Brain microvascular endothelial cell (primary cell): ENCODE measurements around the gene LARP1B.

Experiments used
- DNase-seq: peaks from one replicate; pipeline ENCODE4 v3.0.0-alpha.2; 2020
- H3K27ac ChIP-seq: fragments of 250-450 bp; sonication (Bioruptor Pico); 2 replicates; pipeline ENCODE4 v1.5.1; 2020; ENCODE audit warnings: mild to moderate bottlenecking, moderate library complexity
- H3K27me3 ChIP-seq: fragments of 250-450 bp; sonication (Bioruptor Pico); replicated peaks from 2 replicates; pipeline ENCODE4 v1.5.1; 2020; ENCODE audit warnings: mild to moderate bottlenecking
- H3K36me3 ChIP-seq: fragments of 250-450 bp; sonication (Bioruptor Pico); replicated peaks from 2 replicates; pipeline ENCODE4 v1.5.1; 2020; ENCODE audit warnings: mild to moderate bottlenecking
- H3K4me3 ChIP-seq: 2 replicates; pipeline ENCODE4 v1.5.1; 2011; ENCODE audit warnings: low read depth, mild to moderate bottlenecking, control low read depth, low read length, moderate library complexity
- CTCF ChIP-seq: IDR thresholded peaks from 2 replicates; pipeline ENCODE4 v1.5.1; 2011; ENCODE audit warnings: low read depth, mild to moderate bottlenecking, moderate library complexity, low read length, control low read depth, inconsistent platforms; ENCODE audit errors: missing control alignments
- in situ Hi-C: cut with HindIII; loops from 2 replicates; pipeline ENCODE4 v1.10.0; 2017; ENCODE audit warnings: low sequenced_read_pairs, low pct_ligation_motif_present

Gene LARP1B

DNA sequence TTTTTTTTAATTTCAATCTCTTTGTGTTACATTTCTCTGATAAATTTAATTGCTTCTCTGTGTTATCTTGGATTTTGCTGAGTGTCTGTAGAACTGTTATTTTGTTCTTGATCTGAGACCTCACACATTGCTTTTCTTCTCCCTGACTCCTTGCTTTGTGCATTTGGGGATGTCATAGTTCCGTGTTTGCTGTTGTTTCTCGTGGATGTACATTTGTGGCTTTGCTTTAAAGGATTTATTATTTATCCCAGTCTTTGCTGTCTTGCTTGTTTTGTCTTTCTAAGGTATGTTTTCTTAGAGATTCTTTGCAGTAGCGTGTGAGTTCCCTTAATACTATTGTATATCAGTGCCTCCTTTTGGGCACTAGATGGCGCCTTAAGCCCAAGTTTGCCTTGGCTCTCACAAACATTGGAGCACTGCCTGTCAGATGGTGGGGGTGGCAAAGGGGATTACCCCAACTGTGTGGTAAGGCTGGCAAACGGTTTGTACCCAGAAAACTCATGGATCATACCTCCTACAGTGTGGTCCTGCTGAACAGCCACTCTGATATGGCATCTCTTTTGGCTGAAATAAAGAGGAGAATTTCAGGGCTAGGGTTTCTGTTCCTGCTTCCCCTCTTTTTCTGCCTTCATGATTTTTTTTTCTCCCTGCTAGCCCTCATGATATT, 130.1 kb downstream of the LARP1B start:
- Histone ChIP-seq H3K36me3 (no peaks in the 10 kb centered on the region), H3K4me3 (no peak overlapping the region), H3K27me3 (no peaks in the 10 kb centered on the region), H3K27ac (no peak overlapping the region)
- DNase-seq = peak; percentile 69
- peak; percentile 86 for TF ChIP-seq CTCF
- in situ Hi-C loops = no loop called here

- peak; percentile 42 for DNase-seq
- peak overlapping the region; percentile 73 for H3K27ac ChIP-seq
- no peaks in the 10 kb centered on the region for H3K27me3 ChIP-seq
- H3K4me3 ChIP-seq = no peak overlapping the region
- H3K36me3 ChIP-seq = no peaks in the 10 kb centered on the region
- TF ChIP-seq CTCF = no peak
- in situ Hi-C loops = no loop called here
Measured at GRCh38 chr4:128220286-128221235, 159.4 kb downstream of the LARP1B start.

- in situ Hi-C loops = no loop called here
- H3K27ac ChIP-seq = no peak overlapping the region
- no peak for TF ChIP-seq CTCF
- H3K27me3 ChIP-seq = no peaks in the 10 kb centered on the region
- no peak for DNase-seq
- H3K4me3 ChIP-seq = no peak overlapping the region
- no peaks in the 10 kb centered on the region for H3K36me3 ChIP-seq
Measured at GRCh38 chr4:128221586-128221985, 160.5 kb downstream of the LARP1B start.

GRCh38 chr4:128225148-128225547, 164.0 kb downstream of the LARP1B start:
- no peak for TF ChIP-seq CTCF
- in situ Hi-C loops = no loop called here
- Histone ChIP-seq H3K27ac (no peak overlapping the region), H3K36me3 (no peaks in the 10 kb centered on the region), H3K27me3 (no peaks in the 10 kb centered on the region), H3K4me3 (no peak overlapping the region)
- peak; percentile 66 for DNase-seq

DNA sequence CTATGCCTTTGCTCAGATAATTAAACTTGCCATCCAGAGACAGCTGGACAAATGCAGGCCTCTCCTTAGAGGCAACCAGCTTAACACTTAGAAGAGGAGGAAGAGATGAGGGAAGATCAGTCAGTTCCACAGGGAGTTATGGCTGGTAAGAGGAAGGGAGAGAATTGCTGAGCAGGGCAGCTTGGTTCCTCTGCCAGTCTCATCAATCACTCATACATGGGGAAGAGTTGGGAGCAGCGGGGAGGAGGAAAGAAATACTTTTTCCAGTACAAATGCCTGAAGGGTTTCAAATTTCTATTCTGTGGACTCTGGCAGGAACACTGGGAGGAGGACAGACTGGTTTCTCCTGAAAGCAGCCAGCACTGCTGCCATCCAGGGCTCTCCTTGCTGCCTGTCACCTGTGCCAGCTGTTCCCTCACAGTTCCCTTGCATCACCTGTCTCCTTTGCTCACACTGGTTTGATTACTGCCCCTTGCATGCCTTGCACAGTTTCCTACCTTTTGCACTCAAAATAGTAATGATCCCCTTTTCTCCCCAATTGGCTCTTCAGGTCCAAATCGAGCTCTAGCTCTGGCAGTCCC, 167.0 kb downstream of the LARP1B start:
- DNase-seq = no peak
- TF ChIP-seq CTCF = no peak

More for the DNA sequence above, 167.0 kb downstream of the LARP1B start:
- in situ Hi-C loops = no loop called here
- Histone ChIP-seq H3K4me3 (no peak overlapping the region), H3K27ac (no peak overlapping the region), H3K36me3 (no peaks in the 10 kb centered on the region), H3K27me3 (no peaks in the 10 kb centered on the region)
